ENCODE measurements around the gene RYR2. TPM values are rescaled to one million over a fixed set of nuclear protein-coding genes. Genes with fewer than 3 reads are reported as not detected.
"Not testable (repeated sequence)": the region's sequence is repeated elsewhere in the genome, so short reads cannot be mapped to it uniquely, and the experiment has no call there.

The RYR2 gene
- total RNA-seq, 6 donors from 2014 or later, result 1.8 to 23.0 (median 3.7) TPM

DNA sequence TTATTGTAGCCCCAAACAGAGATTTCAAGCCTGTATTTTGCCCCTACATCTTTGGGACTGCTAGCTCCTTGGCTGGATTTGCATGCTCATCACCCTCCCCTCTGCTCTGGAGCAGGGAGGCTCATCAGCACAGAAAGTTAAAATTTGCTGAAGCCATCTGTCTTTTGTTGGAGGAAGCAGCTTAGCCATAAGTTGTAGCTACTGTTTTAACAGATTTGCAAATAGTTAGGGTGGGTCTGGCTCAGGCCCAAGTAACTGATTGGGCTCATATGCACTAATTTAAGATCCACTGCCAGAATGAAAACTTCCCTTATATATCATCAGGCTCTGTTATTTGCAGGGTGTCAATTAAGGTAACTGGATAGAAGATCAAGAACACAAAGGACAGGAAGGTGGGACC is 541.8 kb downstream of the RYR2 start:
- ATAC-seq (ENCODE audit: low FRiP score in 2 of 2), result no peak
- Histone ChIP-seq H3K9me3 (peaks cover 0 to 4% (median under 1%) of the 10 kb centered on the region in 4 donors), H3K27me3 (no peaks in the 10 kb centered on the region)

DNA sequence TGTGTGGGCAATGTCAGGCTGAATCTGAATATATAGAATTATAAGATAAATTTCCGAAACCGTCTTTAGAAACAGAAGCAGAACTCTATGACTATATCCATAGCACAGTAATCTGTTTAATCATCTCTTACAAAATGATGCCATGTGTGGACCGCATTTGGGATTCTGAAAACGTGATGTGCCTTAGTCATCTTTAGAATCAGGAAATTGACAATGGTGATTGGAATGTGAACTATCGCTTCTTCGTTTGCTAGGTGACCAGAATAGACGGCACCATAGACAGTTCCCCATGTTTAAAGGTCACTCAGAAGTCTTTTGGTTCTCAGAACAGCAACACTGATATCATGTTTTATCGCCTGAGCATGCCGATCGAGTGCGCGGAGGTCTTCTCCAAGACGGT is 548.4 kb downstream of the RYR2 start:
- Histone ChIP-seq H3K36me3 (no peaks in the 10 kb centered on the region), H3K9me3 (no peaks in the 10 kb centered on the region), H3K4me3 (no peak overlapping the region), H3K4me1 (no peaks in the 10 kb centered on the region), H3K27ac (no peak overlapping the region), H3K27me3 (no peaks in the 10 kb centered on the region)
- no peak for ATAC-seq (ENCODE audit: low FRiP score in 2 of 2)
- TF ChIP-seq POLR2AphosphoS5 (IDR thresholded peaks at IDR 0.05) (no peak), EP300 (IDR thresholded peaks at IDR 0.05) (no peak), POLR2A (IDR thresholded peaks at IDR 0.05) (no peak)
- TF ChIP-seq, protein P1, sequence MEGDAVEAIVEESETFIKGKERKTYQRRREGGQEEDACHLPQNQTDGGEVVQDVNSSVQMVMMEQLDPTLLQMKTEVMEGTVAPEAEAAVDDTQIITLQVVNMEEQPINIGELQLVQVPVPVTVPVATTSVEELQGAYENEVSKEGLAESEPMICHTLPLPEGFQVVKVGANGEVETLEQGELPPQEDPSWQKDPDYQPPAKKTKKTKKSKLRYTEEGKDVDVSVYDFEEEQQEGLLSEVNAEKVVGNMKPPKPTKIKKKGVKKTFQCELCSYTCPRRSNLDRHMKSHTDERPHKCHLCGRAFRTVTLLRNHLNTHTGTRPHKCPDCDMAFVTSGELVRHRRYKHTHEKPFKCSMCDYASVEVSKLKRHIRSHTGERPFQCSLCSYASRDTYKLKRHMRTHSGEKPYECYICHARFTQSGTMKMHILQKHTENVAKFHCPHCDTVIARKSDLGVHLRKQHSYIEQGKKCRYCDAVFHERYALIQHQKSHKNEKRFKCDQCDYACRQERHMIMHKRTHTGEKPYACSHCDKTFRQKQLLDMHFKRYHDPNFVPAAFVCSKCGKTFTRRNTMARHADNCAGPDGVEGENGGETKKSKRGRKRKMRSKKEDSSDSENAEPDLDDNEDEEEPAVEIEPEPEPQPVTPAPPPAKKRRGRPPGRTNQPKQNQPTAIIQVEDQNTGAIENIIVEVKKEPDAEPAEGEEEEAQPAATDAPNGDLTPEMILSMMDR (IDR thresholded peaks at IDR 0.05), result no peak
- DNase-seq, result no peak
- 92 to 94% methylated on average over 13 of the region's 13 CpGs for WGBS, 2 donors

More for the DNA sequence above, 541.8 kb downstream of the RYR2 start:
- no peak for TF ChIP-seq POLR2A (IDR thresholded peaks at IDR 0.05)
- TF ChIP-seq EP300 (IDR thresholded peaks at IDR 0.05), result no peak
- TF ChIP-seq, protein P1 (IDR thresholded peaks at IDR 0.05), result no peak
- no peak for TF ChIP-seq POLR2AphosphoS5 (IDR thresholded peaks at IDR 0.05)
- Histone ChIP-seq H3K36me3 (no peaks in the 10 kb centered on the region), H3K4me1 (no peaks in the 10 kb centered on the region), H3K4me3 (no peak overlapping the region), H3K27ac (no peak overlapping the region)
- DNase-seq, result no peak

DNA sequence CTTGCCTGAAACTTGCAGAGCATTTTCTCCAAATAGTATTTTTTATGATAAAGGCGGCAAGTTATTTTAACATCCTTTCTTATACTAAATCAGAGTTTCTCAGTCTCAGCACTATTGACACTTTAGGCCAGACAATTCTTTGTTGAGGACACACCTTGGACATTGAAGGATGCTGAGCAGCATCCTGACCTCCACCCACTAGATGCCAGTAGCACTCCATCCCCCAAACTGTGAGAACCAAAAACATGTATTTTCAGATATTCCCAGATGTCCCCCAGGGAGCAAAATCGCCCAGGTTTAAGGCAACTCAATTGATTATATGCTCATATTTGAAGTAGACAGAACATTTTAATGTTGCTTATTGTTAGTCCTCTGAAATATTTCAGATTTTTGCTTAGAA is 549.4 kb downstream of the RYR2 start:
- no peak for ATAC-seq (ENCODE audit: low FRiP score in 2 of 2)
- Histone ChIP-seq H3K36me3 (no peaks in the 10 kb centered on the region), H3K27ac (no peak overlapping the region), H3K4me1 (no peaks in the 10 kb centered on the region), H3K4me3 (no peak overlapping the region), H3K9me3 (no peaks in the 10 kb centered on the region), H3K27me3 (no peaks in the 10 kb centered on the region)
- no peak for TF ChIP-seq EP300 (IDR thresholded peaks at IDR 0.05)
- TF ChIP-seq POLR2A (IDR thresholded peaks at IDR 0.05), result no peak
- no peak for TF ChIP-seq POLR2AphosphoS5 (IDR thresholded peaks at IDR 0.05)
- TF ChIP-seq, protein P1 (IDR thresholded peaks at IDR 0.05), result no peak
- no peak for DNase-seq
- 73 to 75% methylated on average over 2 of the region's 2 CpGs for WGBS, 2 donors

DNA sequence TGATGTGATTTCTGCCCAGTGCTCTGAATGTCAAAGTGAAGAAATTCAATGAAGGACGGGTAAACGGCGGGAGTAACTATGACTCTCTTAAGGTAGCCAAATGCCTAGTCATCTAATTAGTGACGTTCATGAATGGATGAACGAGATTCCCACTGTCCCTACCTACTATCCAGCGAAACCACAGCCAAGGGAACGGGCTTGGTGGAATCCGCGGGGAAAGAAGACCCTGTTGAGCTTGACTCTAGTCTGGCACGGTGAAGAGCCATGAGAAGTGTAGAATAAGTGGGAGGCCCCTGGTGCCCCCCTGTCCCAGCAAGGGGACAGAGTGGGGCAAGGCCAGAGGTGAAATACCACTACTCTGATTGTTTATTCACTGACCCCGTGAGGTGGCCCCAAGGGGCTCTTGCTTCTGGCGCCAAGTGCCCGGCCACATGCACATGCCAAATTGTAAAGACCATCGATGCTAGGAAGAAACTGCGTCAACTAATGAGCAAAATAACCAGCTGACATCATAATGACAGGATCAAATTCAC is 561.1 kb downstream of the RYR2 start:
- H3K9me3 ChIP-seq; H3K4me1 ChIP-seq; ATAC-seq (ENCODE audit: low FRiP score in 2 of 2); H3K36me3 ChIP-seq; H3K27ac ChIP-seq; H3K27me3 ChIP-seq; H3K4me3 ChIP-seq: not testable (repeated sequence)
- WGBS, 2 donors, result 79 to 85% methylated on average over 15 of the region's 15 CpGs
- peak in 1 of 2 donors; percentile 17 for DNase-seq

DNA sequence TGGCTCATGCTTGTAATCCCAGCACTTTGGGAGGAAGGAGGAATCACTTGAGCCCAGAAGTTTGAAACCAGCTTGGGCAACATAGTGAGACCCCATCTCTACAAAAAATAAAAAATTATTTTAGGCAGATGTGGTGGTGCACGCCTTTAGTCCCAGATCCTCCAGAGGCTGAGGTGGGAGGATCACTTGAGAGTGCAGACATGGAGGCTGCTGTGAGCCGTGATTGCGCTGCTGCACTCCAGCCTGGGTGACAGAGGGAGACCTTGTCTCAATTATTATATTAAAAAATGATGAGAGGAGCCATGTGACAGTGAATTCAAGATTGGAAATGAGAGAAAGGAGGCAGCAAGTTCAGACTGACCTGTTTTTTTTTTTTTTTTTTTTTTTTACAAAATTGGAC is 566.4 kb downstream of the RYR2 start:
- ATAC-seq (ENCODE audit: low FRiP score in 2 of 2) (no peak), DNase-seq (no peak)
- Histone ChIP-seq H3K27me3 (no peaks in the 10 kb centered on the region), H3K4me3 (no peak overlapping the region), H3K4me1 (no peaks in the 10 kb centered on the region), H3K27ac (no peak overlapping the region), H3K36me3 (no peaks in the 10 kb centered on the region), H3K9me3 (no peaks in the 10 kb centered on the region)
- WGBS, 2 donors, result 84 to 87% methylated on average over 3 of the region's 3 CpGs
- TF ChIP-seq POLR2A (IDR thresholded peaks at IDR 0.05) (no peak), EP300 (IDR thresholded peaks at IDR 0.05) (no peak), POLR2AphosphoS5 (IDR thresholded peaks at IDR 0.05) (no peak)
- TF ChIP-seq, protein P1 (IDR thresholded peaks at IDR 0.05), result no peak
